ENCODE data around the gene SLC12A5. TPM values are rescaled to one million over a fixed set of nuclear protein-coding genes. Genes with fewer than 3 reads are reported as not detected.
A peak's percentile ranks its signal among the peaks of the same experiment; 100 is the strongest.

Gene SLC12A5
- total RNA-seq, 4 donors from 2014 or later: 0.99 to 1.2 TPM; not detected in 2

GRCh38 chr20:46012921-46013320 is 16.1 kb upstream of the SLC12A5 start:
- 62% methylated on average over 8 of the region's 10 CpGs for WGBS
- intact Hi-C loops (cut with DNase I): no loop called here
- TF ChIP-seq POLR2AphosphoS5 (IDR thresholded peaks at IDR 0.05): no peak
- TF ChIP-seq, protein P1, sequence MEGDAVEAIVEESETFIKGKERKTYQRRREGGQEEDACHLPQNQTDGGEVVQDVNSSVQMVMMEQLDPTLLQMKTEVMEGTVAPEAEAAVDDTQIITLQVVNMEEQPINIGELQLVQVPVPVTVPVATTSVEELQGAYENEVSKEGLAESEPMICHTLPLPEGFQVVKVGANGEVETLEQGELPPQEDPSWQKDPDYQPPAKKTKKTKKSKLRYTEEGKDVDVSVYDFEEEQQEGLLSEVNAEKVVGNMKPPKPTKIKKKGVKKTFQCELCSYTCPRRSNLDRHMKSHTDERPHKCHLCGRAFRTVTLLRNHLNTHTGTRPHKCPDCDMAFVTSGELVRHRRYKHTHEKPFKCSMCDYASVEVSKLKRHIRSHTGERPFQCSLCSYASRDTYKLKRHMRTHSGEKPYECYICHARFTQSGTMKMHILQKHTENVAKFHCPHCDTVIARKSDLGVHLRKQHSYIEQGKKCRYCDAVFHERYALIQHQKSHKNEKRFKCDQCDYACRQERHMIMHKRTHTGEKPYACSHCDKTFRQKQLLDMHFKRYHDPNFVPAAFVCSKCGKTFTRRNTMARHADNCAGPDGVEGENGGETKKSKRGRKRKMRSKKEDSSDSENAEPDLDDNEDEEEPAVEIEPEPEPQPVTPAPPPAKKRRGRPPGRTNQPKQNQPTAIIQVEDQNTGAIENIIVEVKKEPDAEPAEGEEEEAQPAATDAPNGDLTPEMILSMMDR (IDR thresholded peaks at IDR 0.05): no peak
- no peak for TF ChIP-seq EP300 (IDR thresholded peaks at IDR 0.05)
- no peak for TF ChIP-seq POLR2A (IDR thresholded peaks at IDR 0.05; ENCODE audit: low read depth)

GRCh38 chr20:46013322-46013828 is 15.6 kb upstream of the SLC12A5 start:
- Histone ChIP-seq H3K27me3 (peaks cover 7 to 100% (median 53%) of the 10 kb centered on the region in 4 donors), H3K9me3 (no peaks in the 10 kb centered on the region), H3K36me3 (no peaks in the 10 kb centered on the region), H3K4me1 (peaks cover 5 to 39% (median 22%) of the 10 kb centered on the region in 4 donors), H3K27ac (replicated peaks in 1 of 4) (no peak overlapping the region), H3K4me3 (peak overlapping the region in 1 of 4 donors; percentile 22)
- WGBS: 15% methylated on average over 27 of the region's 29 CpGs
- intact Hi-C loops (cut with DNase I): no loop called here
- no peak for TF ChIP-seq POLR2AphosphoS5 (IDR thresholded peaks at IDR 0.05)
- TF ChIP-seq POLR2A (IDR thresholded peaks at IDR 0.05; ENCODE audit: low read depth): no peak
- TF ChIP-seq, protein P1 (IDR thresholded peaks at IDR 0.05): no peak
- no peak for TF ChIP-seq EP300 (IDR thresholded peaks at IDR 0.05)
- DNase-seq (ENCODE audit: extremely low spot score): no peak

More at GRCh38 chr20:46012921-46013320, 16.1 kb upstream of the SLC12A5 start:
- Histone ChIP-seq H3K9me3 (no peaks in the 10 kb centered on the region), H3K4me1 (peaks cover 5 to 39% (median 26%) of the 10 kb centered on the region in 4 donors), H3K4me3 (no peak overlapping the region), H3K36me3 (no peaks in the 10 kb centered on the region), H3K27ac (replicated peaks in 1 of 4) (no peak overlapping the region), H3K27me3 (peaks cover 7 to 100% (median 53%) of the 10 kb centered on the region in 4 donors)
- no peak for DNase-seq (ENCODE audit: extremely low spot score)

DNA sequence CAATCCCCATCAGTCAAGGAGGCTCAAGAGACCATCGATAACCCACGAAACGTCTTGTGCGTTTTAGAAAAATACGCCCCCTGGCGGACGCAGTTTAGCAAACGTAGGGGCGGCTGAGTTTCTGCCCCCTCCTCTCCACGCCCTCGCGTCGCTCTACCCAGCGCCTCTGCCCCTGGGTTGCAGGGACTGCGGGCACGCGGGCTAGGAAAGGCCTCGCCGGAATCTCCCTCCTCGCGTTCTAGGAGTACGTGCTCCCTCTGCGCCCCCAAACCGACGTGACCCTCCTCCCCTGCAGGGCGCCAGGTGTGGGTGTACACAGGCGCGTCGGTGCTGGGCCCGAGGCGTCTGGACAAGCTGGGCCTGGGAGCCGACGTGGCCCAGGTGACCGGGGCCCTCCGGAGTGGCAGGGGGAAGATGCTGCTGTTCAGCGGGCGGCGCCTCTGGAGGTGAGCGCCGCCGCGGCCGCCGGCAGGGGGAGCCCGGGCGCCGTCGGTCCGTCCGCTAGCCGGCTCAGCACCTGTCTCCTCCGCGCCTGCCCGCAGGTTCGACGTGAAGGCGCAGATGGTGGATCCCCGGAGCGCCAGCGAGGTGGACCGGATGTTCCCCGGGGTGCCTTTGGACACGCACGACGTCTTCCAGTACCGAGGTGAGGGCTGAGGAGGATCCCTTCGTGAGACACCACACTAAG is 15.0 kb upstream of the SLC12A5 start:
- peaks cover 7 to 100% (median 53%) of the 10 kb centered on the region in 4 donors for H3K27me3 ChIP-seq
- 21% methylated on average over 12 of the region's 67 CpGs for WGBS

GRCh38 chr20:46014517-46015396 is 14.3 kb upstream of the SLC12A5 start:
- peaks cover 5 to 37% (median 20%) of the 10 kb centered on the region in 4 donors for H3K4me1 ChIP-seq
- no peak for DNase-seq (ENCODE audit: extremely low spot score)
- intact Hi-C loops (cut with DNase I): no loop called here
- peaks cover 7 to 100% (median 51%) of the 10 kb centered on the region in 4 donors for H3K27me3 ChIP-seq
- H3K36me3 ChIP-seq: no peaks in the 10 kb centered on the region
- no peak overlapping the region for H3K27ac ChIP-seq (replicated peaks in 1 of 4)
- no peaks in the 10 kb centered on the region for H3K9me3 ChIP-seq
- no peak overlapping the region for H3K4me3 ChIP-seq
- 66% methylated on average over 7 of the region's 7 CpGs for WGBS
- TF ChIP-seq EP300 (IDR thresholded peaks at IDR 0.05) (no peak), POLR2AphosphoS5 (IDR thresholded peaks at IDR 0.05) (no peak), POLR2A (IDR thresholded peaks at IDR 0.05; ENCODE audit: low read depth) (no peak)
- TF ChIP-seq, protein P1 (IDR thresholded peaks at IDR 0.05): no peak

More for the DNA sequence above, 15.0 kb upstream of the SLC12A5 start:
- Histone ChIP-seq H3K36me3 (no peaks in the 10 kb centered on the region), H3K4me1 (peaks cover 5 to 39% (median 21%) of the 10 kb centered on the region in 4 donors), H3K9me3 (no peaks in the 10 kb centered on the region), H3K27ac (replicated peaks in 1 of 4) (no peak overlapping the region), H3K4me3 (peak overlapping the region in 2 of 4 donors; percentile 22 to 34)
- intact Hi-C loops (cut with DNase I): no loop called here
- no peak for DNase-seq (ENCODE audit: extremely low spot score)
- TF ChIP-seq POLR2A (IDR thresholded peaks at IDR 0.05; ENCODE audit: low read depth): no peak
- no peak for TF ChIP-seq EP300 (IDR thresholded peaks at IDR 0.05)
- TF ChIP-seq, protein P1 (IDR thresholded peaks at IDR 0.05): peak; percentile 65 to 79 (median 72)
- TF ChIP-seq POLR2AphosphoS5 (IDR thresholded peaks at IDR 0.05): no peak

Data from esophagus muscularis mucosa (tissue), 4 donors.